NK-92 (cell line): ENCODE results near the gene PFKP.
"Not testable (repeated sequence)": the region's sequence is repeated elsewhere in the genome, so short reads cannot be mapped to it uniquely, and the experiment has no call there.

Experiments used
- DNase-seq: peaks from one replicate; lab custom pipeline; 2025; ENCODE audit not compliant: unreplicated experiment; lab: John Stamatoyannopoulos, UW

PFKP gene

GRCh38 chr10:3096149-3096548 is 28.8 kb downstream of the PFKP start:
- DNase-seq, result no peak

GRCh38 chr10:3097160-3097559 is 29.8 kb downstream of the PFKP start:
- no peak for DNase-seq

- no peak for DNase-seq
Observed at GRCh38 chr10:3098689-3099088, 31.3 kb downstream of the PFKP start.

DNA sequence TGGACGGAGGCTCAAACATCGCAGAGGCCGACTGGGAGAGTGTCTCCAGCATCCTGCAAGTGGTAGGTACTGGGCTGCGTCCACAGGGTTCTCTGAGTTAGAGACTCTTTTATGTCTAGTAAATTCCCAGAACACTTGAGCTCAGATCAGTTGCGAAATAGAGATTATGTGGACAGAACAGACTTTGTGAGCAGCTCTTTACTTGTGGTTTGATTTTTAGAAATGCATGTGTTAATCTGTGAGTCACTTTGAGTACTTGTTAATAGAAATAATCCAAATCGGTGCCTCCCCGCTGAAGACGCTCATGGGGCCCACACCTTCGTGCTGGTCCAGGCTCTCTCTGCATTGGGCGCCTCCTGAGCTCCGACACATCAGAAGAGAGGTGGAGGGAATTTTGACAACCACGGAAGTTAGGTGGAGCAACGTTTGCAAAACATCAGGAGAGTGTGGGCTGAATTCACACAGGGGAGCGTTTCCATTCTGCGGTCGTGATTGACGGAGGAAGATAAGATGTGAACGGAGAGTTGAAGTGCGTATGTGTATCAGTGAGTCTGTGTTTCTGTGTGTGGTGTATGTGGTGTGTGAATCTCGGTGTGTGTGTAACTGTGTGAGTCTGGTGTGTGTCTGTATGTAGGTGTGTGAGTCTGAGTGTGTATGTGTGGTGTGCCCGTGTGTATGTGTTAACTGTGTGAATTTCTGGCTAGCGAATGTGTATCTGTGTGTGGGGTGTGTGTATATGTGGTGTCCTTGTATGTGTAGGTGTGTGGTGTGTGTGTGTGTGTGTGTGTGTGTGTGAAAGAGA is 32.1 kb downstream of the PFKP start:
- no peak for DNase-seq

- DNase-seq, result no peak
Observed at GRCh38 chr10:3100093-3100792, 32.9 kb downstream of the PFKP start.

DNA sequence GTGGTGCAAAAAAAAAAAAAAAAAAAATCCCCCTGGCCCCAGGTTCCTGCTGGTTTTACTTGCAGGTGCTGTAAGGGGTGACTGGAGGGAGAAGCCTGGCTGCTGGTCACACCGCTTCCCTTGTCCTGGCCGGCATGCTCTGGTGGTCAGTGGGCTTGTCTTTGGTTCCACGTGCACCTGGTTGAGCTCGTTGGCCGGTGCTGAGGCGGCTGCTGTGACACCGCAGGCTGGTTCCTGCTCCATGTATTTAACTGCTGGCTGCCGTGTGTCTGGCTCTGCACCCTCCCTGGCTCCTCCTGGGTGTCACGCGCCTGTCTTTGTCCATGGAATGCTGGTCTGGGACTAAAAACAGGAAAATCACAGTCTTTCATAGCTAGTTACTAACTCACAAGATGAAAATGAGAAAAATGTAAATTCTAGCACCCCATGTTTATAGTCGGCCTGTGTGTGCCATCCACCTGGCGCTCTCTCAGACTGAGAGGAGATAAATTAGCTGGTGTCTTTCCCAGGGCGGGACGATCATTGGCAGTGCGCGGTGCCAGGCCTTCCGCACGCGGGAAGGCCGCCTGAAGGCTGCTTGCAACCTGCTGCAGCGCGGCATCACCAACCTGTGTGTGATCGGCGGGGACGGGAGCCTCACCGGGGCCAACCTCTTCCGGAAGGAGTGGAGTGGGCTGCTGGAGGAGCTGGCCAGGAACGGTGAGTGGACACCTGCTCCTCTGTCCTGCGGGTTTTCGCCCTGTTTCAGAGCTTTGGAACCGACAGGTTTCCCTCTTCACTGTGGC is 33.7 kb downstream of the PFKP start:
- no peak for DNase-seq

GRCh38 chr10:3102720-3103427 is 35.5 kb downstream of the PFKP start:
- DNase-seq, result no peak

- DNase-seq, result no peak
Observed at GRCh38 chr10:3103646-3104045, 36.3 kb downstream of the PFKP start.

GRCh38 chr10:3104251-3104918 is 37.0 kb downstream of the PFKP start:
- no peak for DNase-seq

DNA sequence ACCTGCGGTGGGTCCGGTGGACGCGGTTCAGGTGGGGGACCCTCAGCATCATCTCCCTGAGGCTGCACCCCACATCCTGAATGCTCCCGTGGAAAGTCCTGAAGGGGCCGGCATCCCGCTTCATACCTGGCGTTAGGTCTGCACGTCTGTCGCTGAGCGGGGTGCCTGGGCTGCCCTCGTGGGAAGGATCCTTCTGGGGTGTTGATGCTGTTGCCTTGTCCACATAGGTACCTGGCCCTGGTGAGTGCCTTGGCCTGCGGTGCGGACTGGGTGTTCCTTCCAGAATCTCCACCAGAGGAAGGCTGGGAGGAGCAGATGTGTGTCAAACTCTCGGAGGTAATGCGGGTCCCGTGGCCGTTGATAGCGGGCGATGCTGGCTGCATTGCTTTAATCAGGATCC is 37.8 kb downstream of the PFKP start:
- no peak for DNase-seq

DNA sequence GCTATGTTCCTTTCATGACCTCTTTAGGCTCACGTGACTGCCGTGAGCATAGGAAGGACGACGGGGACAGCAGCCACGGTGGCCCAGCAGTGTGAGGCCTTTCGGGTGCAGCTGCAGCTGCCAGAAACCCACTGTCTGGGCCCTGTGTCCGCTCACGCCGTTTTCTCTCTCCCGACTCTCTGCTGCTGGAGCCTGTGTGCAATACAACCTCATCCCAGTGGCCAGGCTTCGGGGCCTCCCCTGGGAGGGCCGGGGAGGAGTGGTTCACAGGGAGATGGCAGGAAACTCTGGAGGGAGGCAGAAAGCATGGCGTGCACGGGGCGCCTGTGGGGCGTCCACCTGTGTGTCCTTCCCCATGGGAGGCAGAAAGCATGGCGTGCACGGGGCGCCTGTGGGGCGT is 38.6 kb downstream of the PFKP start:
- DNase-seq, result no peak

DNA sequence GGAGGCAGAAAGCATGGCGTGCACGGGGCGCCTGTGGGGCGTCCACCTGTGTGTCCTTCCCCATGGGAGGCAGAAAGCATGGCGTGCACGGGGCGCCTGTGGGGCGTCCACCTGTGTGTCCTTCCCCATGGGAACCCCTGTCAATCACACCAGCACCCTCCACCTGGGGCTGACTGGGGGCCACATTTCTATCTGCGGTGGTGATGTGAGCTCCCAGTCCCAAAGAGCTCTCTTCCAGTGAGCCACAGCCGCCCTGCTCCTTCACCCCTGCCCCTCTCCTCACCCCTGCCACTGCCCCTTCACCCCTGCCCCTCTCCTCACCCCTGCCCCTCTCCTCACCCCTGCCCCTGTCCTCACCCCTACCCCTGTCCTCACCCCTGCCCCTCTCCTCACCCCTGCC is 39.0 kb downstream of the PFKP start:
- DNase-seq, result not testable (repeated sequence)

- no peak for DNase-seq
Observed at GRCh38 chr10:3106928-3107425, 39.6 kb downstream of the PFKP start.

DNA sequence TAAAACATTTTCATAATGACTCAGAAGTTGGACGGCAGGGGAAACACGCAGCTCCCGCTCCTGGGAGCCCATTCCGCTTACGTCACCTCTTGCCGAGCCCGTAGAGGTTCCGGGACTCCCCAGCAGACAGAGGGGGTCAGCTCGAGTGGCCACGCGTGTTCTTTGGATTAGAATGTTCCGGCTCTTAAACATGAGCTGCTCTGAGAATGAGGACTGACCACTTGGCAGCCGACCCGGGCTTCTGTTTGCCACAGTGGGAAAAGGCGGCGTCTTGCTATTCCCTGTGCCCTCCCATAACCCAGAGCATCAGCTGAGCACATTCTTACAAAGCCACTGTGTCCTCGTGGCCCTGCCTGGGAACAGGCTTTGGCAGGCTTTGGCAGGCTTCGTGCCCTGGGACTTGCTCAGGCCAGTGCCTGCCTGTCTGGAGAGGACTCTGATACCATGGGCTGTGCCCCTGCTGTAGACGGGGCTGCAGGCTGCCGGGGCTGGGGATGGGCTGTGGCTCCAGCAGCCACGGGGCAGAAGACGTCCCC is 40.1 kb downstream of the PFKP start:
- DNase-seq, result no peak

DNA sequence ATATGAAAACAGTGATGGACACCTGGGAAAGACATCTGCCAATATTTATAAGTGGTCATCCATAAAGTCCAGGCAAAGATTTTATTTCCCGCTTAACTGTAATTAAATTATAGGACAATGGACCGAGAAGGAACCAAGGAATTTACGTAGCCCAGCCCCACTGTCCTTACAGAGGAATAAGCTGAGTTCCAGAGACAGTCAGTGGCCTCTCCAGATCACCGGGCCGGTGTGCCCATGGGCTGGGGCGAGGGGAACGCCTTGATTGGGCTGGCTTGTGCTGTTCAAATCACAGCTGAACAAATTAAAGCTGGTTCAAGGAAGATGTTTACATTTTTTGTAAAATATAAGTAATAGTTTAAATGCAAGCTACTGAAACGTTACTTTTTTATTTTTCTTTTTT is 40.7 kb downstream of the PFKP start:
- no peak for DNase-seq

GRCh38 chr10:3108575-3109105 is 41.3 kb downstream of the PFKP start:
- DNase-seq, result no peak

- no peak for DNase-seq
Observed at GRCh38 chr10:3109196-3109595, 41.8 kb downstream of the PFKP start.

DNA sequence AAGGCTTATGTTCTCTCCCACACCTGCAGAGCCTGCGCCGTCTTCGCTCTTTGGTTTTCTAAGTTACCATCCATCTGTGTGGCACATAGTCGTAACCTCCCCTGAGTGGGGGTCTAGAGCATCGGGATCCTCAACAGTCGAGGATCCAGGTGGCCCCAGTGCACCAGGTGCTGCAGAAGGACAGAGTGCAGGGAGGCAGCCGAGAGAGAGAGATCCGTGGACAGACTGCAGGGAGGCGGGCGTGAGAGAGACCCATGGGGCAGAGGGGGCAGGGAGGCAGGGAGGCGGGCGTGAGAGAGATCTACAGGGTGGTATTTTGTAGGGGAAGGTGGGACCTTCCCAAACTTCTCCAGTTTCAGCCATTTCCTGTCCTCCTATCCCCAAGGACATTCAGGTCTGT is 42.3 kb downstream of the PFKP start:
- no peak for DNase-seq

DNA sequence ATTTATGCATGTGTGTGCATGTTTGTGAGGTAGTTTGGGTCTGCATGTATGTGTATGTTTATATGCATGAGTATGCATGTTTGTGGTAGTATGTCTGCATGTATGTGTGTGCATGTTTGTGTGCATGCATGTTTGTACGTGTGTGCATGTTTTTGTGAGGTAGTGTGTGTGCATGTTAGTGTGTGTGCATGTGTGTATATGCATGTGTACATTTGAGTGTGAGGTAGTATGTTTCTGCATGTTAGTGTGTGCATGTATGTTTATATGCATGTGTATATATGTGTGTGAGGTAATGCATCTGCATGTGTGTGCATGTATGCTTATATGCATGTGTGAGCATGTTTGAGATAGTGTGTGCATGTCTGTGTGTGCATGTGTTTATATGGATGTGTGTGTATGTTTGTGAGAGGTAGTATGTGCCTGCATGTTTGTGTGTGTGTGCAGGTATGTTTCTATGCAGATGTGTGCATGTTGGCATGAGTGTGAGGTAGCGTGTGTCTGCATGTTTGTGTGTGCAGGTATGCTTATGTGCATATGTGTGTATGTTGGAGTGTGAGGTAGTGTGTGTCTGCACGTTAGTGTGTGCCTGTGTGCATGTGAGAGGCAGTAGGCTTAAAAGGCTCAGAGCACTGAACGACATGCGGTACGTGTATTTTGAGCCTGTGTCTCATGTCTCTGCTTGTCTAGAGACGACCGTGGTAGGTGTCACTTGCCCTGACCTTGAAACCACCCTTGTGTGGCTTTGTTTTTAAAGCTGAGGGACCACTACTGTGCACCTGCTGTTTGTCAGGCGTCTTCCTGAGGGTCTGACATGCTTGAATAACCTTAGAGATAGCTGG is 43.7 kb downstream of the PFKP start:
- no peak for DNase-seq
